Measurements from ENCODE around the gene BRWD1. TPM values are rescaled to one million over a fixed set of nuclear protein-coding genes. Genes with fewer than 3 reads are reported as not detected.

BRWD1 gene
- total and polyA plus RNA-seq, 2 experiments from 2014 or later: 35.2 to 75.5 TPM

DNA sequence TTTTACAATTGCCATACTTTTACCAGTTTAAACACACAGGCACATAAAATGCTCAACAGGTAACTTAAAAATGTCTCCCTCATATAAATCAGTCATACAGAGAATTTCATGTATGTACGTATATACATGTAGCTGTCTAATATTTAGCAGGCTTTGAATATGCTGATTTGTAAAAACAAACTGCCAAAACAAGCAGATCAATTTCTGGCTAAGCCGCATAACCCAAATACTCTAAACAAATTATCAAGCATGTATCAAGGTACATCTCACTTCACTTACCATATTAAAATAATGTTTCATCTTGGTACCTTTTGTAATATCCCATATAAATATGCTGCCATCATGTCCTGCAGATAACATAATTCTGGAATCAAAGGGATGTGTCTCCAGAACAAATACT is 43.8 kb downstream of the BRWD1 start:
- peaks cover 58% of the 10 kb centered on the region for H3K36me3 ChIP-seq (ENCODE audit: insufficient read depth)
- Mint-ChIP-seq H3K4me1 (no peaks in the 10 kb centered on the region), H3K36me3 (ENCODE audit: low read depth) (peaks cover 63% of the 10 kb centered on the region)

More for the DNA sequence above, 43.8 kb downstream of the BRWD1 start:
- Histone ChIP-seq H3K4me2 (no peak overlapping the region), H3K79me2 (replicated peaks; ENCODE audit: insufficient read depth) (peaks cover 9% of the 10 kb centered on the region; the same call in 1 of the 2 replicates), H3F3A (replicated peaks; ENCODE audit: low read depth) (no peaks in the 10 kb centered on the region), H2AFZ (no peak overlapping the region), H3K9me2 (ENCODE audit: insufficient read depth) (no peaks in the 10 kb centered on the region), H4K20me1 (replicated peaks; ENCODE audit: insufficient read depth) (no peaks in the 10 kb centered on the region; the same call in 1 of the 2 replicates), H3K4me1 (ENCODE audit: insufficient read depth) (no peaks in the 10 kb centered on the region), H3K4me3 (no peak overlapping the region), H3K27me3 (ENCODE audit: insufficient read depth) (no peaks in the 10 kb centered on the region), H3K27ac (ENCODE audit: low read depth) (no peak overlapping the region)
- TF ChIP-seq EZH2phosphoT487 (IDR thresholded peaks at IDR 0.05; ENCODE audit: unreplicated experiment) (no peak), ZNF331 (CRISPR knock-in tag; IDR thresholded peaks at IDR 0.05; ENCODE audit: low read depth) (no peak), CREB1 (CRISPR knock-in tag; IDR thresholded peaks at IDR 0.05; ENCODE audit: low read depth) (no peak), NANOG (IDR thresholded peaks at IDR 0.05; ENCODE audit: borderline replicate concordance) (no peak), EZH2 (IDR thresholded peaks at IDR 0.05; ENCODE audit: low read depth, unreplicated experiment) (no peak), ZNF114 (CRISPR knock-in tag; IDR thresholded peaks at IDR 0.05) (no peak), STAT1 (IDR thresholded peaks at IDR 0.05; ENCODE audit: unreplicated experiment) (no peak), JUNB (IDR thresholded peaks at IDR 0.05; ENCODE audit: unreplicated experiment) (no peak), POLR2AphosphoS5 (IDR thresholded peaks at IDR 0.05; ENCODE audit: low read depth) (no peak)
- TF ChIP-seq, protein P1, sequence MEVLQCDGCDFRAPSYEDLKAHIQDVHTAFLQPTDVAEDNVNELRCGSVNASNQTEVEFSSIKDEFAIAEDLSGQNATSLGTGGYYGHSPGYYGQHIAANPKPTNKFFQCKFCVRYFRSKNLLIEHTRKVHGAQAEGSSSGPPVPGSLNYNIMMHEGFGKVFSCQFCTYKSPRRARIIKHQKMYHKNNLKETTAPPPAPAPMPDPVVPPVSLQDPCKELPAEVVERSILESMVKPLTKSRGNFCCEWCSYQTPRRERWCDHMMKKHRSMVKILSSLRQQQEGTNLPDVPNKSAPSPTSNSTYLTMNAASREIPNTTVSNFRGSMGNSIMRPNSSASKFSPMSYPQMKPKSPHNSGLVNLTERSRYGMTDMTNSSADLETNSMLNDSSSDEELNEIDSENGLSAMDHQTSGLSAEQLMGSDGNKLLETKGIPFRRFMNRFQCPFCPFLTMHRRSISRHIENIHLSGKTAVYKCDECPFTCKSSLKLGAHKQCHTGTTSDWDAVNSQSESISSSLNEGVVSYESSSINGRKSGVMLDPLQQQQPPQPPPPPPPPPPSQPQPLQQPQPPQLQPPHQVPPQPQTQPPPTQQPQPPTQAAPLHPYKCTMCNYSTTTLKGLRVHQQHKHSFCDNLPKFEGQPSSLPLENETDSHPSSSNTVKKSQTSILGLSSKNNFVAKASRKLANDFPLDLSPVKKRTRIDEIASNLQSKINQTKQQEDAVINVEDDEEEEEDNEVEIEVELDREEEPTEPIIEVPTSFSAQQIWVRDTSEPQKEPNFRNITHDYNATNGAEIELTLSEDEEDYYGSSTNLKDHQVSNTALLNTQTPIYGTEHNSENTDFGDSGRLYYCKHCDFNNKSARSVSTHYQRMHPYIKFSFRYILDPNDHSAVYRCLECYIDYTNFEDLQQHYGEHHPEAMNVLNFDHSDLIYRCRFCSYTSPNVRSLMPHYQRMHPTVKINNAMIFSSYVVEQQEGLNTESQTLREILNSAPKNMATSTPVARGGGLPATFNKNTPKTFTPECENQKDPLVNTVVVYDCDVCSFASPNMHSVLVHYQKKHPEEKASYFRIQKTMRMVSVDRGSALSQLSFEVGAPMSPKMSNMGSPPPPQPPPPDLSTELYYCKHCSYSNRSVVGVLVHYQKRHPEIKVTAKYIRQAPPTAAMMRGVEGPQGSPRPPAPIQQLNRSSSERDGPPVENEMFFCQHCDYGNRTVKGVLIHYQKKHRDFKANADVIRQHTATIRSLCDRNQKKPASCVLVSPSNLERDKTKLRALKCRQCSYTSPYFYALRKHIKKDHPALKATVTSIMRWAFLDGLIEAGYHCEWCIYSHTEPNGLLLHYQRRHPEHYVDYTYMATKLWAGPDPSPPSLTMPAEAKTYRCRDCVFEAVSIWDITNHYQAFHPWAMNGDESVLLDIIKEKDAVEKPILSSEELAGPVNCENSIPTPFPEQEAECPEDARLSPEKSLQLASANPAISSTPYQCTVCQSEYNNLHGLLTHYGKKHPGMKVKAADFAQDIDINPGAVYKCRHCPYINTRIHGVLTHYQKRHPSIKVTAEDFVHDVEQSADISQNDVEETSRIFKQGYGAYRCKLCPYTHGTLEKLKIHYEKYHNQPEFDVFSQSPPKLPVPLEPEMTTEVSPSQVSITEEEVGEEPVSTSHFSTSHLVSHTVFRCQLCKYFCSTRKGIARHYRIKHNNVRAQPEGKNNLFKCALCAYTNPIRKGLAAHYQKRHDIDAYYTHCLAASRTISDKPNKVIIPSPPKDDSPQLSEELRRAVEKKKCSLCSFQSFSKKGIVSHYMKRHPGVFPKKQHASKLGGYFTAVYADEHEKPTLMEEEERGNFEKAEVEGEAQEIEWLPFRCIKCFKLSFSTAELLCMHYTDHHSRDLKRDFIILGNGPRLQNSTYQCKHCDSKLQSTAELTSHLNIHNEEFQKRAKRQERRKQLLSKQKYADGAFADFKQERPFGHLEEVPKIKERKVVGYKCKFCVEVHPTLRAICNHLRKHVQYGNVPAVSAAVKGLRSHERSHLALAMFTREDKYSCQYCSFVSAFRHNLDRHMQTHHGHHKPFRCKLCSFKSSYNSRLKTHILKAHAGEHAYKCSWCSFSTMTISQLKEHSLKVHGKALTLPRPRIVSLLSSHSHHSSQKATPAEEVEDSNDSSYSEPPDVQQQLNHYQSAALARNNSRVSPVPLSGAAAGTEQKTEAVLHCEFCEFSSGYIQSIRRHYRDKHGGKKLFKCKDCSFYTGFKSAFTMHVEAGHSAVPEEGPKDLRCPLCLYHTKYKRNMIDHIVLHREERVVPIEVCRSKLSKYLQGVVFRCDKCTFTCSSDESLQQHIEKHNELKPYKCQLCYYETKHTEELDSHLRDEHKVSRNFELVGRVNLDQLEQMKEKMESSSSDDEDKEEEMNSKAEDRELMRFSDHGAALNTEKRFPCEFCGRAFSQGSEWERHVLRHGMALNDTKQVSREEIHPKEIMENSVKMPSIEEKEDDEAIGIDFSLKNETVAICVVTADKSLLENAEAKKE (CRISPR knock-in tag; IDR thresholded peaks at IDR 0.05): no peak
- TF ChIP-seq, protein P2, sequence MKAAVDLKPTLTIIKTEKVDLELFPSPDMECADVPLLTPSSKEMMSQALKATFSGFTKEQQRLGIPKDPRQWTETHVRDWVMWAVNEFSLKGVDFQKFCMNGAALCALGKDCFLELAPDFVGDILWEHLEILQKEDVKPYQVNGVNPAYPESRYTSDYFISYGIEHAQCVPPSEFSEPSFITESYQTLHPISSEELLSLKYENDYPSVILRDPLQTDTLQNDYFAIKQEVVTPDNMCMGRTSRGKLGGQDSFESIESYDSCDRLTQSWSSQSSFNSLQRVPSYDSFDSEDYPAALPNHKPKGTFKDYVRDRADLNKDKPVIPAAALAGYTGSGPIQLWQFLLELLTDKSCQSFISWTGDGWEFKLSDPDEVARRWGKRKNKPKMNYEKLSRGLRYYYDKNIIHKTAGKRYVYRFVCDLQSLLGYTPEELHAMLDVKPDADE (IDR thresholded peaks at IDR 0.05): no peak
- TF ChIP-seq, protein P3, sequence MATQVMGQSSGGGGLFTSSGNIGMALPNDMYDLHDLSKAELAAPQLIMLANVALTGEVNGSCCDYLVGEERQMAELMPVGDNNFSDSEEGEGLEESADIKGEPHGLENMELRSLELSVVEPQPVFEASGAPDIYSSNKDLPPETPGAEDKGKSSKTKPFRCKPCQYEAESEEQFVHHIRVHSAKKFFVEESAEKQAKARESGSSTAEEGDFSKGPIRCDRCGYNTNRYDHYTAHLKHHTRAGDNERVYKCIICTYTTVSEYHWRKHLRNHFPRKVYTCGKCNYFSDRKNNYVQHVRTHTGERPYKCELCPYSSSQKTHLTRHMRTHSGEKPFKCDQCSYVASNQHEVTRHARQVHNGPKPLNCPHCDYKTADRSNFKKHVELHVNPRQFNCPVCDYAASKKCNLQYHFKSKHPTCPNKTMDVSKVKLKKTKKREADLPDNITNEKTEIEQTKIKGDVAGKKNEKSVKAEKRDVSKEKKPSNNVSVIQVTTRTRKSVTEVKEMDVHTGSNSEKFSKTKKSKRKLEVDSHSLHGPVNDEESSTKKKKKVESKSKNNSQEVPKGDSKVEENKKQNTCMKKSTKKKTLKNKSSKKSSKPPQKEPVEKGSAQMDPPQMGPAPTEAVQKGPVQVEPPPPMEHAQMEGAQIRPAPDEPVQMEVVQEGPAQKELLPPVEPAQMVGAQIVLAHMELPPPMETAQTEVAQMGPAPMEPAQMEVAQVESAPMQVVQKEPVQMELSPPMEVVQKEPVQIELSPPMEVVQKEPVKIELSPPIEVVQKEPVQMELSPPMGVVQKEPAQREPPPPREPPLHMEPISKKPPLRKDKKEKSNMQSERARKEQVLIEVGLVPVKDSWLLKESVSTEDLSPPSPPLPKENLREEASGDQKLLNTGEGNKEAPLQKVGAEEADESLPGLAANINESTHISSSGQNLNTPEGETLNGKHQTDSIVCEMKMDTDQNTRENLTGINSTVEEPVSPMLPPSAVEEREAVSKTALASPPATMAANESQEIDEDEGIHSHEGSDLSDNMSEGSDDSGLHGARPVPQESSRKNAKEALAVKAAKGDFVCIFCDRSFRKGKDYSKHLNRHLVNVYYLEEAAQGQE (IDR thresholded peaks at IDR 0.05; ENCODE audit: unreplicated experiment): no peak
- TF ChIP-seq, protein P4, sequence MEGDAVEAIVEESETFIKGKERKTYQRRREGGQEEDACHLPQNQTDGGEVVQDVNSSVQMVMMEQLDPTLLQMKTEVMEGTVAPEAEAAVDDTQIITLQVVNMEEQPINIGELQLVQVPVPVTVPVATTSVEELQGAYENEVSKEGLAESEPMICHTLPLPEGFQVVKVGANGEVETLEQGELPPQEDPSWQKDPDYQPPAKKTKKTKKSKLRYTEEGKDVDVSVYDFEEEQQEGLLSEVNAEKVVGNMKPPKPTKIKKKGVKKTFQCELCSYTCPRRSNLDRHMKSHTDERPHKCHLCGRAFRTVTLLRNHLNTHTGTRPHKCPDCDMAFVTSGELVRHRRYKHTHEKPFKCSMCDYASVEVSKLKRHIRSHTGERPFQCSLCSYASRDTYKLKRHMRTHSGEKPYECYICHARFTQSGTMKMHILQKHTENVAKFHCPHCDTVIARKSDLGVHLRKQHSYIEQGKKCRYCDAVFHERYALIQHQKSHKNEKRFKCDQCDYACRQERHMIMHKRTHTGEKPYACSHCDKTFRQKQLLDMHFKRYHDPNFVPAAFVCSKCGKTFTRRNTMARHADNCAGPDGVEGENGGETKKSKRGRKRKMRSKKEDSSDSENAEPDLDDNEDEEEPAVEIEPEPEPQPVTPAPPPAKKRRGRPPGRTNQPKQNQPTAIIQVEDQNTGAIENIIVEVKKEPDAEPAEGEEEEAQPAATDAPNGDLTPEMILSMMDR (conservative IDR thresholded peaks at IDR 0.05; ENCODE audit: low read depth in 2 of 2): no peak
- ATAC-seq (no peak), DNase-seq (ENCODE audit: low spot score) (no peak)
- no peak overlapping the region for H3K27ac Mint-ChIP-seq
- H3K27me3 Mint-ChIP-seq (ENCODE audit: insufficient read depth, low read depth, poor library complexity): no peaks in the 10 kb centered on the region
- H3K4me3 Mint-ChIP-seq: no peak overlapping the region
- H3K9me3 Mint-ChIP-seq: no peaks in the 10 kb centered on the region

Measured in GM23338 (cell line).